GM23338 (cell line): ENCODE measurements around the gene NECTIN1. TPM values are rescaled to one million over a fixed set of nuclear protein-coding genes. Genes with fewer than 3 reads are reported as not detected.

Experiments
- ATAC-seq: fragments of 200-7000 bp; cut with Tn5 transposase; 3 replicates; pipeline ENCODE4 v1.9.1; 2020
- DNase-seq: peaks from one replicate; pipeline ENCODE4 v3.0.0-alpha.2; 2015; ENCODE audit warnings: low spot score
- H2AFZ ChIP-seq: fragments of 200-600 bp; sonication (generic); 2 replicates; pipeline ENCODE4 v1.8.0; 2016; ENCODE audit warnings: antibody characterized with exemption, mild to moderate bottlenecking, moderate library complexity
- H3F3A ChIP-seq: fragments of 200-600 bp; sonication (generic); replicated peaks from 2 replicates; pipeline ENCODE4 v1.8.0; 2017; ENCODE audit warnings: antibody characterized with exemption, mixed run types, low read depth
- H3K27ac ChIP-seq: fragments of 200-600 bp; sonication (generic); 2 replicates; pipeline ENCODE4 v1.6.1; 2016; ENCODE audit warnings: low read depth
- H3K27me3 ChIP-seq: fragments of 200-600 bp; sonication (generic); 2 replicates; pipeline ENCODE4 v1.8.0; 2016; ENCODE audit warnings: mild to moderate bottlenecking, mixed run types, moderate library complexity; ENCODE audit not compliant: insufficient read depth
- H3K36me3 ChIP-seq: fragments of 200-600 bp; sonication (generic); 2 replicates; pipeline ENCODE4 v1.8.0; 2016; ENCODE audit warnings: mild to moderate bottlenecking; ENCODE audit not compliant: insufficient read depth
- H3K4me1 ChIP-seq: fragments of 200-600 bp; sonication (generic); 2 replicates; pipeline ENCODE4 v1.8.0; 2016; ENCODE audit warnings: mild to moderate bottlenecking, moderate library complexity; ENCODE audit not compliant: insufficient read depth
- H3K4me2 ChIP-seq: fragments of 200-600 bp; sonication (generic); 2 replicates; pipeline ENCODE4 v1.7.1; 2017; ENCODE audit warnings: mixed run types
- H3K4me3 ChIP-seq: fragments of 200-600 bp; sonication (generic); 2 replicates; pipeline ENCODE4 v1.6.1; 2016; ENCODE audit warnings: mixed run types
- H3K79me2 ChIP-seq: fragments of 200-600 bp; sonication (generic); replicated peaks from 2 replicates; pipeline ENCODE4 v1.8.0; 2017; ENCODE audit warnings: mild to moderate bottlenecking; ENCODE audit not compliant: insufficient read depth
- H3K9me2 ChIP-seq: fragments of 200-600 bp; sonication (generic); 2 replicates; pipeline ENCODE4 v1.8.0; 2017; ENCODE audit not compliant: insufficient read depth
- H4K20me1 ChIP-seq: fragments of 200-600 bp; sonication (generic); replicated peaks from 2 replicates; pipeline ENCODE4 v1.8.0; 2017; ENCODE audit warnings: mild to moderate bottlenecking; ENCODE audit not compliant: insufficient read depth
- H3K27ac Mint-ChIP-seq: 2 replicates; pipeline ENCODE4 v1.8.0; 2020; ENCODE audit warnings: inconsistent platforms, mild to moderate bottlenecking, moderate library complexity, mixed read lengths
- H3K27me3 Mint-ChIP-seq: 3 replicates; pipeline ENCODE4 v1.8.0; 2022; ENCODE audit warnings: low read depth, mild to moderate bottlenecking, moderate library complexity, mixed read lengths, inconsistent platforms; ENCODE audit not compliant: insufficient read depth, poor library complexity
- H3K36me3 Mint-ChIP-seq: 3 replicates; pipeline ENCODE4 v1.8.0; 2021; ENCODE audit warnings: low read depth, mild to moderate bottlenecking, inconsistent platforms, moderate library complexity, mixed read lengths
- H3K4me1 Mint-ChIP-seq: 3 replicates; pipeline ENCODE4 v1.8.0; 2020; ENCODE audit warnings: mild to moderate bottlenecking, inconsistent platforms, mixed read lengths
- H3K4me3 Mint-ChIP-seq: 3 replicates; pipeline ENCODE4 v1.8.0; 2021; ENCODE audit warnings: moderate library complexity, mild to moderate bottlenecking, inconsistent platforms, mixed read lengths
- H3K9me3 Mint-ChIP-seq: 3 replicates; pipeline ENCODE4 v1.8.0; 2020; ENCODE audit warnings: moderate library complexity, mild to moderate bottlenecking, inconsistent platforms, mixed read lengths
- CREB1 ChIP-seq: fragments of 250-450 bp; sonication (Bioruptor Pico); IDR thresholded peaks from 2 replicates; pipeline ENCODE4 v1.5.0; 2020; ENCODE audit warnings: low read depth, mild to moderate bottlenecking, moderate library complexity
- CTCF ChIP-seq, 2 experiments: fragments of 200-600 bp in 1 of 2; sonication (generic) in 1 of 2; conservative IDR thresholded peaks; 2 replicates each; pipeline versions ENCODE4 v1.5.1 to v1.6.1; 2016 to 2017; ENCODE audit warnings: antibody characterized with exemption in 2 of 2, low read depth in 2 of 2, mild to moderate bottlenecking in 2 of 2, moderate library complexity in 1 of 2
- ETS1 ChIP-seq: IDR thresholded peaks from 2 replicates; pipeline ENCODE4 v1.6.1; 2016; ENCODE audit warnings: antibody characterized with exemption
- EZH2 ChIP-seq: fragments of 200-600 bp; sonication (generic); IDR thresholded peaks from one replicate; pipeline ENCODE4 v1.8.0; 2017; ENCODE audit warnings: antibody characterized with exemption, mild to moderate bottlenecking, low read depth; ENCODE audit not compliant: unreplicated experiment
- EZH2phosphoT487 ChIP-seq: fragments of 200-600 bp; sonication (generic); IDR thresholded peaks from one replicate; pipeline ENCODE4 v1.8.1; 2018; ENCODE audit warnings: antibody characterized with exemption; ENCODE audit not compliant: unreplicated experiment
- JUNB ChIP-seq: IDR thresholded peaks from one replicate; pipeline ENCODE4 v1.6.1; 2016; ENCODE audit warnings: antibody characterized with exemption; ENCODE audit not compliant: unreplicated experiment
- NANOG ChIP-seq: IDR thresholded peaks from 2 replicates; pipeline ENCODE4 v1.6.1; 2016; ENCODE audit warnings: antibody characterized with exemption, borderline replicate concordance
- POLR2AphosphoS5 ChIP-seq: IDR thresholded peaks from 2 replicates; pipeline ENCODE4 v1.6.1; 2016; ENCODE audit warnings: antibody characterized with exemption, low read depth
- STAT1 ChIP-seq: IDR thresholded peaks from one replicate; pipeline ENCODE4 v1.6.1; 2016; ENCODE audit warnings: antibody characterized with exemption; ENCODE audit not compliant: unreplicated experiment
- ZNF114 ChIP-seq: fragments of 250-450 bp; sonication (Bioruptor Pico); IDR thresholded peaks from 2 replicates; pipeline ENCODE4 v1.5.0; 2020; ENCODE audit warnings: mild to moderate bottlenecking, moderate library complexity
- ZNF331 ChIP-seq: fragments of 250-450 bp; sonication (Bioruptor Pico); IDR thresholded peaks from 2 replicates; pipeline ENCODE4 v1.5.0; 2020; ENCODE audit warnings: low read depth, mild to moderate bottlenecking, moderate library complexity
- ZNF462 ChIP-seq: fragments of 250-450 bp; sonication (Bioruptor Pico); IDR thresholded peaks from 2 replicates; pipeline ENCODE4 v1.5.0; 2020; ENCODE audit warnings: mild to moderate bottlenecking, moderate library complexity
- polyA plus RNA-seq: library from polyadenylated mRNA; unstranded; fragments of >200 nt; fragmentation: Nextera tagmentation; extraction: Ambion mirVana; gene quantifications from 2 replicates; pipeline ENCODE4 v1.2.1, GENCODE V29; 2016
- total RNA-seq: library from RNA; depleted of rRNA; stranded (reverse); fragments of >200 nt; shearing (Covaris generic); gene quantifications from 2 replicates; pipeline ENCODE4 v1.2.3, GENCODE V29; 2014

Gene NECTIN1
- total and polyA plus RNA-seq, 2 experiments from 2014 or later: 18.7 to 56.3 TPM

GRCh38 chr11:119679346-119679745 lies 49.7 kb downstream of the NECTIN1 start:
- Histone ChIP-seq H3K36me3 (peaks cover 25% of the 10 kb centered on the region; the same call in 1 of the 2 replicates), H3K27me3 (no peaks in the 10 kb centered on the region)
- no peak for DNase-seq

GRCh38 chr11:119678351-119678750 lies 50.6 kb downstream of the NECTIN1 start:
- peaks cover 10% of the 10 kb centered on the region for H3K79me2 ChIP-seq
- H3F3A ChIP-seq: no peaks in the 10 kb centered on the region
- no peaks in the 10 kb centered on the region for H3K4me1 ChIP-seq
- no peak overlapping the region for H2AFZ ChIP-seq
- H3K4me3 ChIP-seq: no peak overlapping the region
- no peak overlapping the region for H3K27ac ChIP-seq
- no peaks in the 10 kb centered on the region for H3K27me3 ChIP-seq
- Mint-ChIP-seq H3K4me1 (peaks cover 10% of the 10 kb centered on the region), H3K27me3 (peaks cover 12% of the 10 kb centered on the region), H3K9me3 (peaks cover 23% of the 10 kb centered on the region; the same call in 2 of the 3 replicates), H3K36me3 (peaks cover 68% of the 10 kb centered on the region), H3K27ac (no peak overlapping the region), H3K4me3 (no peak overlapping the region)
- peaks cover 16% of the 10 kb centered on the region for H4K20me1 ChIP-seq
- DNase-seq: no peak
- H3K36me3 ChIP-seq: peaks cover 25% of the 10 kb centered on the region; the same call in 1 of the 2 replicates
- no peak for ATAC-seq
- no peaks in the 10 kb centered on the region for H3K9me2 ChIP-seq
- H3K4me2 ChIP-seq: no peak overlapping the region
- no peak for TF ChIP-seq ZNF331 (CRISPR knock-in tag)
- no peak for TF ChIP-seq ZNF114
- TF ChIP-seq STAT1: no peak
- no peak for TF ChIP-seq ZNF462 (CRISPR knock-in tag)
- TF ChIP-seq EZH2phosphoT487: no peak
- no peak for TF ChIP-seq CTCF (conservative IDR thresholded peaks at IDR 0.05; ENCODE audit: low read depth in 2 of 2)
- no peak for TF ChIP-seq POLR2AphosphoS5
- TF ChIP-seq JUNB: no peak
- no peak for TF ChIP-seq CREB1 (CRISPR knock-in tag)
- no peak for TF ChIP-seq EZH2
- no peak for TF ChIP-seq ETS1
- TF ChIP-seq NANOG: no peak

More at GRCh38 chr11:119679346-119679745, 49.7 kb downstream of the NECTIN1 start:
- Histone ChIP-seq H3K4me1 (peaks cover under 1% of the 10 kb centered on the region; the same call in 1 of the 2 replicates), H2AFZ (no peak overlapping the region), H3K27ac (no peak overlapping the region), H3K9me2 (no peaks in the 10 kb centered on the region), H4K20me1 (peaks cover 24% of the 10 kb centered on the region), H3K79me2 (peaks cover 20% of the 10 kb centered on the region), H3K4me3 (no peak overlapping the region), H3F3A (no peaks in the 10 kb centered on the region), H3K4me2 (no peak overlapping the region)
- peaks cover 16% of the 10 kb centered on the region for H3K27me3 Mint-ChIP-seq
- H3K9me3 Mint-ChIP-seq: peaks cover 23% of the 10 kb centered on the region; the same call in 2 of the 3 replicates
- no peak for TF ChIP-seq CREB1 (CRISPR knock-in tag)
- H3K36me3 Mint-ChIP-seq: peaks cover 61% of the 10 kb centered on the region
- peaks cover 19% of the 10 kb centered on the region for H3K4me1 Mint-ChIP-seq
- no peak overlapping the region for H3K27ac Mint-ChIP-seq
- no peak overlapping the region for H3K4me3 Mint-ChIP-seq
- no peak for ATAC-seq
